SK-N-MC (cell line): ENCODE data around the gene LRRC32.

Experiments used
- EZH2 ChIP-seq: fragments of 200-600 bp; sonication (generic); IDR thresholded peaks from one replicate; pipeline ENCODE4 v1.6.1; 2017; ENCODE audit warnings: antibody characterized with exemption
- FOXP2 ChIP-seq: optimal IDR thresholded peaks from 2 replicates; pipeline ENCODE3; 2011; ENCODE audit warnings: mild to moderate bottlenecking, moderate library complexity; ENCODE audit not compliant: insufficient read depth; ENCODE audit errors: extremely low read length, control extremely low read depth
- POLR2AphosphoS5 ChIP-seq: IDR thresholded peaks from 2 replicates; pipeline ENCODE4 v1.6.1; 2012; ENCODE audit warnings: mild to moderate bottlenecking, low read depth, low read length, borderline replicate concordance

DNA sequence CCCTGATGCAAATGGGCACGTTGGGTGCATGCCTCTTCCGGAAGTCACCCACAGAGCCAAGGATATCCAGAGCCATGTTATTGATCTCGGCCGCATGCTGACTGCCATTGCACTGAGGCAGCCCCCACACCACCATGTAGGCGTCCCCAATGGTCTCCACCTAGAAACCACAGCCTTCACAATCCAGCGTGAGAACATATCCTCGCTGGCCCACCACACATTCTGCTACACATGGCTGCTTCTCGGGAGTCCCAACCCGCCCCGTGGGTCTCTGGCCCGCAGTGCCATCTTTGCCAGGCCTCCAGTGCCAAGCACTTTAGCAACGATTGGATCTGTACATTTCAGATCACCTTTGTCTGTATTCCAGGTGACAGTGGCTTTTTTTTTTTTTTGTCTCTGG, 26.2 kb upstream of the LRRC32 start:
- TF ChIP-seq EZH2 (no peak), POLR2AphosphoS5 (no peak), FOXP2 (no peak)
